Fibroblast of skin of scalp (primary cell): ENCODE measurements around the gene PLXNA4.

Experiments
- DNase-seq: peaks from one replicate; pipeline ENCODE4 v3.0.0-alpha.2; 2013

Gene PLXNA4

GRCh38 chr7:132076301-132077035 lies 499.8 kb downstream of the PLXNA4 start:
- no peak for DNase-seq

GRCh38 chr7:132075515-132075914 lies 500.8 kb downstream of the PLXNA4 start:
- DNase-seq: peak; percentile 13

GRCh38 chr7:132073920-132074589 lies 502.2 kb downstream of the PLXNA4 start:
- DNase-seq: no peak
